Liver (tissue), 9 donors: ENCODE results near the gene RELB. TPM values are rescaled to one million over a fixed set of nuclear protein-coding genes. Genes with fewer than 3 reads are reported as not detected.

ENCODE experiments used
- DNase-seq: peaks from one replicate; pipeline ENCODE4 v3.0.0-alpha.2; 2017; ENCODE audit warnings: low spot score
- H3K27ac ChIP-seq, 2 donors: one replicate each; pipeline ENCODE4 v1.7.0; 2013; ENCODE audit warnings: inconsistent platforms in 2 of 2, low read length in 2 of 2, control low read depth in 1 of 2, low read depth in 1 of 2, mild to moderate bottlenecking in 1 of 2
- H3K27me3 ChIP-seq, 4 donors: one replicate each; pipeline versions ENCODE4 v1.6.1 to v1.7.0; 2013; ENCODE audit warnings: low read length in 3 of 4, inconsistent platforms in 1 of 4, mild to moderate bottlenecking in 1 of 4, moderate library complexity in 1 of 4; ENCODE audit not compliant: control insufficient read depth in 4 of 4, insufficient read depth in 4 of 4
- H3K36me3 ChIP-seq, 4 donors: one replicate each; pipeline versions ENCODE4 v1.6.1 to v1.7.0; 2013; ENCODE audit warnings: low read length in 3 of 4, mild to moderate bottlenecking in 3 of 4, low read depth in 1 of 4, moderate library complexity in 1 of 4; ENCODE audit not compliant: control insufficient read depth in 4 of 4, insufficient read depth in 3 of 4
- H3K4me1 ChIP-seq, 4 donors: one replicate each; pipeline versions ENCODE4 v1.6.1 to v1.7.0; 2013; ENCODE audit warnings: low read length in 3 of 4, mild to moderate bottlenecking in 3 of 4, moderate library complexity in 1 of 4; ENCODE audit not compliant: control insufficient read depth in 4 of 4, insufficient read depth in 4 of 4
- H3K4me3 ChIP-seq, 3 donors: one replicate each; pipeline versions ENCODE4 v1.6.1 to v1.7.0; 2013; ENCODE audit warnings: low read length in 3 of 3, control low read depth in 1 of 3, low read depth in 1 of 3, mild to moderate bottlenecking in 1 of 3
- H3K9ac ChIP-seq, 2 donors: one replicate each; pipeline ENCODE4 v1.7.0; 2013; ENCODE audit warnings: low read length in 2 of 2, mild to moderate bottlenecking in 2 of 2, moderate library complexity in 2 of 2, control low read depth in 1 of 2, low read depth in 1 of 2
- H3K9me3 ChIP-seq, 4 donors: one replicate each; pipeline versions ENCODE4 v1.6.1 to v1.7.0; 2013; ENCODE audit warnings: low read length in 3 of 4; ENCODE audit not compliant: control insufficient read depth in 4 of 4
- ATF3 ChIP-seq: IDR thresholded peaks from 2 replicates; pipeline ENCODE4 v1.6.1; 2016; ENCODE audit warnings: antibody characterized with exemption
- EGR1 ChIP-seq, 2 donors: IDR thresholded peaks; 2 replicates each; pipeline ENCODE4 v1.6.1; 2016 to 2018; ENCODE audit warnings: antibody characterized with exemption in 2 of 2, low read depth in 2 of 2
- FOXA1 ChIP-seq: IDR thresholded peaks from 2 replicates; pipeline ENCODE4 v1.6.1; 2016; ENCODE audit warnings: antibody characterized with exemption
- GABPA ChIP-seq, 2 donors: IDR thresholded peaks in 1 of 2; conservative IDR thresholded peaks in 1 of 2; 2 replicates each; pipeline ENCODE4 v1.6.1; 2016; ENCODE audit warnings: antibody characterized with exemption in 2 of 2, mild to moderate bottlenecking in 1 of 2, moderate library complexity in 1 of 2
- MAX ChIP-seq: IDR thresholded peaks from 2 replicates; pipeline ENCODE4 v1.6.1; 2016; ENCODE audit warnings: antibody characterized with exemption
- RAD21 ChIP-seq, 2 donors: IDR thresholded peaks; 2 replicates each; pipeline ENCODE4 v1.6.1; 2016; ENCODE audit warnings: antibody characterized with exemption in 2 of 2, mild to moderate bottlenecking in 2 of 2
- REST ChIP-seq: IDR thresholded peaks from 2 replicates; pipeline ENCODE4 v1.6.1; 2016; ENCODE audit warnings: antibody characterized with exemption, mild to moderate bottlenecking
- RXRA ChIP-seq, 2 donors: IDR thresholded peaks; 2 replicates each; pipeline ENCODE4 v1.6.1; 2017 to 2018; ENCODE audit warnings: antibody characterized with exemption in 2 of 2, mild to moderate bottlenecking in 1 of 2
- YY1 ChIP-seq: IDR thresholded peaks from 2 replicates; pipeline ENCODE4 v1.6.1; 2016; ENCODE audit warnings: antibody characterized with exemption, mild to moderate bottlenecking
- WGBS: extraction: QIAGEN DNeasy Blood & Tissue Kit; methylation state at CpG from one replicate; pipeline ENCODE4 v1.1.7; 2013; 5-methylcytosine and 5-hydroxymethylcytosine counted together
- polyA plus RNA-seq, 2 donors: library from polyadenylated mRNA; stranded (reverse) in 1 of 2; unstranded in 1 of 2; fragments of 200-250 nt in 1 of 2; fragments of >200 nt in 1 of 2; fragmentation: Nextera tagmentation in 1 of 2; extraction: Ambion mirVana in 1 of 2; gene quantifications; one replicate each; pipeline versions ENCODE4 v1.2.1 to v1.2.3, GENCODE V29; 2013 to 2015
- total RNA-seq, 2 donors: library from RNA; depleted of rRNA; stranded (reverse); fragments of >200 nt; gene quantifications; one replicate each; pipeline ENCODE4 v1.2.3, GENCODE V29; 2014
- TF ChIP-seq, protein P1 (sequence below): fragments of 150-350 bp; IDR thresholded peaks from 2 replicates; pipeline ENCODE4 v1.5.1; 2017; ENCODE audit warnings: improper control_type of control experiment, low read depth, low read length; ENCODE audit not compliant: missing input control
- donor health status: healthy.
- donor health status: healthy.
- donor health status: healthy.
- donor health status: healthy.
- donor health status: healthy.

Gene RELB
- total and polyA plus RNA-seq, 4 donors, result 1.4 to 4.9 (median 2.6) TPM

GRCh38 chr19:45008552-45008951 is 7.3 kb downstream of the RELB start:
- Histone ChIP-seq H3K9me3 (no peaks in the 10 kb centered on the region), H3K9ac (no peak overlapping the region), H3K4me1 (no peaks in the 10 kb centered on the region), H3K36me3 (peaks cover 0 to 12% (median under 1%) of the 10 kb centered on the region in 4 donors), H3K27me3 (no peaks in the 10 kb centered on the region), H3K4me3 (no peak overlapping the region), H3K27ac (no peak overlapping the region)
- no peak for DNase-seq
- WGBS, result 86% methylated on average over 10 of the region's 10 CpGs
- TF ChIP-seq GABPA (IDR thresholded peaks at IDR 0.05 in 1 of 2, conservative IDR thresholded peaks at IDR 0.05 in 1 of 2) (no peak), REST (no peak), YY1 (no peak), RAD21 (IDR thresholded peaks at IDR 0.05) (no peak), RXRA (IDR thresholded peaks at IDR 0.05) (no peak), ATF3 (no peak), MAX (no peak), FOXA1 (no peak), EGR1 (IDR thresholded peaks at IDR 0.05; ENCODE audit: low read depth in 2 of 2) (no peak)

DNA sequence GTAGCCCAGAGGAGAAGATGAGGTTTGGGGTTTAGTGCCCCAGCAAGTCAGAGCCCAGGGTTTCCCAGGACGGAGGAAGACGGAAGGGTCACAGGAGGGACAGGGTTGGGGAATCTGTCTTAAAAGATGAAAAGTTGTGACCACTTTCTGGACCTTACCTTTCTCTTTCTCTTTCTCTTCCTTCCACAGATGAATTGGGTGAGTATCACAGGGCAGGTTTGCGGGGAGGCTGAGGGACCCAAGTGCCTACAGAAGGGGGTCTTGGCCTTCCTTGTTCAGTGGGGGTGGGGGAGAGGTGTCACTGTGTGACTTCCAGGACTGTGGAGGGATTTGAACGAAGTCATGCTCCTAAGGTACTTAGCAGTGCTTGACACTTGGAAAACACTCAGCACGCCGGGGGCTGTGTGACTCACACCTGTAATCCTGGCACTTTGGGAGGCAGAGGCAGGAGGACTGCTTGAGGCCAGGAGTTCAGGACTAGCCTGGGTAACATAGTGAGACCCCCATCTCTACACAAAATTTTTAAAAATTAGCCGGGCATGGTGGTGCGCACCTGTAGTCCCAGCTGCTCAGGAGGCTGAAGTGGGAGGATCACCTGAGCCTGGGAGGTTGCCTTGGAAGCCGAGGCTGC is 8.5 kb downstream of the RELB start:
- Histone ChIP-seq H3K4me3 (no peak overlapping the region), H3K9ac (no peak overlapping the region), H3K27ac (no peak overlapping the region), H3K36me3 (peaks cover 0 to 15% (median 2%) of the 10 kb centered on the region in 4 donors), H3K27me3 (no peaks in the 10 kb centered on the region), H3K4me1 (no peaks in the 10 kb centered on the region), H3K9me3 (no peaks in the 10 kb centered on the region)
- no peak for TF ChIP-seq YY1
- WGBS, result 96% methylated on average over 9 of the region's 9 CpGs
- DNase-seq, result no peak

GRCh38 chr19:45010306-45010705 is 9.0 kb downstream of the RELB start:
- peaks cover 0 to 13% (median 3%) of the 10 kb centered on the region in 4 donors for H3K36me3 ChIP-seq

More at GRCh38 chr19:45010306-45010705, 9.0 kb downstream of the RELB start:
- WGBS, result 80% methylated on average over 6 of the region's 6 CpGs
- Histone ChIP-seq H3K27me3 (no peaks in the 10 kb centered on the region), H3K4me3 (no peak overlapping the region), H3K27ac (no peak overlapping the region), H3K9ac (no peak overlapping the region), H3K4me1 (no peaks in the 10 kb centered on the region), H3K9me3 (no peaks in the 10 kb centered on the region)
- DNase-seq, result no peak
- no peak for TF ChIP-seq RXRA (IDR thresholded peaks at IDR 0.05)
- no peak for TF ChIP-seq RAD21 (IDR thresholded peaks at IDR 0.05)
- TF ChIP-seq, protein P1, sequence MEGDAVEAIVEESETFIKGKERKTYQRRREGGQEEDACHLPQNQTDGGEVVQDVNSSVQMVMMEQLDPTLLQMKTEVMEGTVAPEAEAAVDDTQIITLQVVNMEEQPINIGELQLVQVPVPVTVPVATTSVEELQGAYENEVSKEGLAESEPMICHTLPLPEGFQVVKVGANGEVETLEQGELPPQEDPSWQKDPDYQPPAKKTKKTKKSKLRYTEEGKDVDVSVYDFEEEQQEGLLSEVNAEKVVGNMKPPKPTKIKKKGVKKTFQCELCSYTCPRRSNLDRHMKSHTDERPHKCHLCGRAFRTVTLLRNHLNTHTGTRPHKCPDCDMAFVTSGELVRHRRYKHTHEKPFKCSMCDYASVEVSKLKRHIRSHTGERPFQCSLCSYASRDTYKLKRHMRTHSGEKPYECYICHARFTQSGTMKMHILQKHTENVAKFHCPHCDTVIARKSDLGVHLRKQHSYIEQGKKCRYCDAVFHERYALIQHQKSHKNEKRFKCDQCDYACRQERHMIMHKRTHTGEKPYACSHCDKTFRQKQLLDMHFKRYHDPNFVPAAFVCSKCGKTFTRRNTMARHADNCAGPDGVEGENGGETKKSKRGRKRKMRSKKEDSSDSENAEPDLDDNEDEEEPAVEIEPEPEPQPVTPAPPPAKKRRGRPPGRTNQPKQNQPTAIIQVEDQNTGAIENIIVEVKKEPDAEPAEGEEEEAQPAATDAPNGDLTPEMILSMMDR, result no peak
